HG03097 (cell line): ENCODE measurements around the gene CKMT1A.
A peak's percentile ranks its signal among the peaks of the same experiment; 100 is the strongest.
"Not testable (repeated sequence)": the region's sequence is repeated elsewhere in the genome, so short reads cannot be mapped to it uniquely, and the experiment has no call there.

Experiments used
- ATAC-seq: cut with Tn5 transposase; IDR thresholded peaks from one replicate; pipeline ENCODE4 v1.9.1; 2021; ENCODE audit not compliant: unreplicated experiment, low FRiP score

CKMT1A gene

DNA sequence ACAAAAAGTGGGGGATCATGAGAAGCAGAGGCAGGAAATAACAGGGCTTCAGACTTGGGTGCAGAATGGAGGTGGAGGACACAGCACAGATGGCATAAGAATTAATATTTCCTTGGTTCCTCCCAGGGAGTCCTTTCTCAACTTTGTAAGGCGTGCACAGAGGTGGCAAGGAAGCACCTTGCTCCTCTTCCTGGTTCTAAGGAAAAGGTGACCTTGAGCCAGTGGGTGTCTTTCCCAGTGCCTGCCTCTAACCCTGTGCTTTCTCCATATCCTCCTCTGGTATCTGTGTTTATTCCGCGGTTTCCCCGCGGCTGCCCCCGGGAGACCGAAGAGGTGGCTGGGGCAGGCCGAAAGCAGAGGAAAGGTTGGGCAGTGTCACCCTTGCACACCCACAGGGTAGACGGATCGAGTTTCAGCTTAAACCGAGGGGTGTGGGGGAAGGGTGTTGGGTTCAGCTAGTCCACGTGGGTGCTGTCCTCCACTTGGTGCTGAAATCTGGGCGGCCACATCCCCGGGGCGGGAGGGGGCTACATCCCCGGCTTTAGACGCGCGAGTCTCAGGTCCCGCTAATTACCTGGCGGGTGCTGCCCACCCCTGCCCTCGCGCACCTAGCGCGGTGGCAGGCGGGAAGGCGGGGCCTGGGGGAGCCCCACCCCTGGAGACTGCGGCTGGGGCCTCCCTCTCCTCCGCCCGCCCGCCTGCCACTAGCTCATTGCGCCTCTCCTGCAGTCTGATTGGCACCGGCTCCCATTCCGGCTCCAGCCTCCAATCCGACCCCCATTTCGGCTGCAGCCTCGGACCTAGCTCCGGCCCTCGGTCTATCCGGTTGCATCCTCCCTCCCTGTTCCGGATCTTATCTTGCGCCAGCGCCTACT, at the start of gene CKMT1A:
TSS of gene CKMT1A (plus strand) at position 712 of the 875 bp plus-strand sequence. CDS start 192 bp downstream, outside the sequence.
- not testable (repeated sequence) for ATAC-seq

DNA sequence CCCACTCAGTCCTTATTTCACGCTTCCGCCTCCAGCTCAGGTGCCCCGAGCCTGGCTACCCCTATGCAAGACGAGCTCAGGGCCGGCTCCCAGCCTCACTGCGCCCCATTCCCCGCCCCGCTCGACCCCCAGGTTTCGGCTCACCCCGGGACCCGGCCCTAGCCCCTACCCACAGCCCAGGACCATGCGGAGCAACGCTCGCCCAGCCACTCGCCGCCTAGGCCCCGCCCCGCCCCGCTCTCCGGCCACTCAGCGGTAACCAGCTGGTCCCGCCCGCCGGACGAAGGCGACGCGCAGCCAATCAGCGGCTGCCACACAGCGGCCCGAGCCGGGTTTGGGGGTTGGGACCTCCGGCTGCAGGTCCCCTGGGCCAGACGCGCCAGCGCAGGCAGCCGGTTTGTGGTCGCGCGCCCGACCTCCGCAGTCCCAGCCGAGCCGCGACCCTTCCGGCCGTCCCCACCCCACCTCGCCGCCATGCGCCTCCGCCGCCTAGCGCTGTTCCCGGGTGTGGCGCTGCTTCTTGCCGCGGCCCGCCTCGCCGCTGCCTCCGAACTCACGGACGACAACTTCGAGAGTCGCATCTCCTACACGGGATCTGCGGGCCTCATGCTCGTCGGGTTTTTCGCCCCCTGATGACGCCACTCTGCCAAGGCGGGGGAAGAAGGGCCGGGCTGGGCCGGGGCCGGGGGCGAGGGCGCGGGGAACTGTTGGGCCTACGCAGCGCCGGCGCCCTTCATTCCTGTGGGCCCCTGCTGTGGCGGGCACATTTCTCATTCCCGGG, 44.8 kb upstream of the CKMT1A start, which contains the start of gene CATSPER2:
TSS of gene CATSPER2 (minus strand) at position 196 of the 781 bp plus-strand sequence. CDS start 783 bp downstream, outside the sequence.
- ATAC-seq = no peak

DNA sequence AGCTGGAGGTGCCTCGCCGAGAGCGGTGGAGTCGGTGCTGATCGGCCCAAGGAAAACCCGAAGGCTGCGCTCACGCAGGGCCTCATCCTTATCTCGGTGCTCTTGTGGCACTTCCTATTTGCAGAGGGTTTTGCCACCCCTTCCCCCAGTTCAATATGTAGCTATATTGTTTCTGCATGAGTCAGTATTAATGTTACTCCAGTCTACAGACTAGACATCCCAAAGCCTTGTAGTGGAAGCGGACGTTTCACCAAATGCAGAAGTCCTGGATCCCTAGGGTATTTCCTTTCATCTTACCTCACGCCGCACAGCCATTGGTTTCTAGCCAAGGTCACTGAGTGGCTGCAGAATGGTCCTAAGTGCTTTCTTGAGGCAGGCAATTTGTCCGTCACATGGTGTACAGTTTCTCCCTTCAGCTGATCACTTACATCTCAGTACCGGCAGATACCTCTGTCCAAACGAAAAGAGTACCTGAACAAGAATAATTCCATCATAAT, 44.2 kb upstream of the CKMT1A start:
- not testable (repeated sequence) for ATAC-seq

DNA sequence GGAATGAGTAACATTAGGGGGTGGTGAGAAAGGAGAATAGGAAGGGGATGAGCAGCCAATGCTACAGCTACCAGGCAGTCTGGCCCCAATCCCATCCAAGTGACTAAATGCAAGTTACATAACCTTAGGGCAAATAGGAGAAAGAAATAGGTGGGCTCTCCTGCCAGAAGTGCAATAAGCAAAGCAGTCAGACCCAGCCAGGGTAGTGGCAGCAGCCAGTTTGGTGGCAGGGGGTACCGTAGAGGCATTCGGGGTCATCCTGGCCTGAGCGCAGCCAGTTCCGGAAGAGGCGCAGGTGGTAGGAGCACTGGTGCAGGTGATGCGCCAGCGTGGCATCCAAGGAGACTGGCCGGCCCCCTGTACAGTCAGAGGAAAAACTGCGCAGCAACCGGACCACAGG, 33.9 kb upstream of the CKMT1A start:
- ATAC-seq = not testable (repeated sequence)

DNA sequence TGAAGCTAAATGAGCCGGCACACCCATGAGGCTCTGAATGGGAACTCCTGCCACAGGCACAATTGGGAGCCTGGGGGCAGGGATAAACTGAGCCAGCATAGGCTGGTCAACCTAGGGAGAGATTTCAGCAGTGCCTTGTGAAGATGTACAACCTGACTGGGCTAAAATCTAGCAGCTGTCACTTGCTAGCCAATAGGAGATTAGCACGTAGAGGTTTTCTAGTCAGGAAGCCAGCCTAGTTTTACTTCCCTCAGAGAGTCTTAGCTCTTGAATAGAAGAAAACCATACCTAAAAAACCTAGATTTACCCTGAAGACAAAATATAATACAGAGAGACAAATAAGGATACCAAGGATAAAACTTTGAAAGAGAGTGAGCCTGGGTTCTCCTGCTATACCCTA, 31.4 kb upstream of the CKMT1A start:
- ATAC-seq = not testable (repeated sequence)

DNA sequence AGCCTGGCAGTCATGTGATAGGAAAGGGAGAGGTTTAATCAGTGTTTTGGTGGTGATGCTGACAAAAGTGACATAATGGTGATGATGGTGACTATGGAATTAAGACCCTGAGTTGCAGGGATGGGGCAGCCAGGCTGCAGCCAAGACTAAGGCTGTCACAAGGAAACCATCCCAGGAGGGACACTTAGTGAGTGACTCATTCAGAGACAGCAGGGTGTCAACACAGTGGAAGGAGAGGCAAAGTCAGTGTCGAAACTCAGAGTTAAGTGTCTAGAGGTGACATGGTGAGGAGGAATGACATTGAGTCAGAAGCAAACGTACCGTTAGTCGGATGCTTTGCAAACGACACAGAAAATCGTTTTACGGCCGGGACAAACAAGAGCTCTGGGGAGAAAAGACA, 30.3 kb upstream of the CKMT1A start:
- not testable (repeated sequence) for ATAC-seq

DNA sequence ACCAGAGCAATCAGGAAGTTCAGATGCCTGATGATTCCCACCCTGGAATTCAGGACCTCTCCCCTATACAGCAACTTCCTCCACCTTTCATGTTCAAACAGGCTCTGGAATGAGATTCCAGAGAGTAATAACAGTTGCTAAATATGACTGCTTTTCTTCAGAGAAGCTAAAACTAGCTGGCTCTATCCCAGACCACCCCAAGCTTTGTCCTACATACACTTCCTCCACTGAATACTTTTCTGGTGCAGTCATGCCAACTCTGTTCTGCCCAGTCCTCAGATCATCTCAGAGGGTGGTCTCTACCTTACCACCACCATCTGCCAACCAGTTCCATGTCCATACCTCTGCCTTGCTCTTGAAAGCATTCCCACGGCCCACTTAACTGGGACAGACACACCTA, 27.5 kb upstream of the CKMT1A start:
- not testable (repeated sequence) for ATAC-seq

DNA sequence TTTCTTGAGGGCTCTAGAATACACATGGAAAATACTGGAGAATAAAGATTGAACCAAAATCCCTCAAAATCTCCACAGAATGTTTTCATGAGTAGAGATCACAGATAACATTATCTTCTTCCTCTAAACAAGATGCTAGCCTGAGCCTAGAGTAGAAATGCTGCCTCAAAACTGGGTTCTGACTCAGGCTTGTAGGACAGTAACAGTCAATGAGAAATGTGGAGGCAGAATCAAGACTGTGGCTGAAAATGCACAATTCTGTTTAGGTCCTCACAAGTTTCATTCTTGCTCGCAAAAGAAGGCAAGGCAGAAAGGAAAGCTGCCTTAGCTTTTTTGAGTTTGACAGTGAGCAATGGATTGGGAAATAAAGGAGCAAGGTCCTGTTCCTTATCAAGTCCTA, 19.5 kb upstream of the CKMT1A start:
- not testable (repeated sequence) for ATAC-seq

DNA sequence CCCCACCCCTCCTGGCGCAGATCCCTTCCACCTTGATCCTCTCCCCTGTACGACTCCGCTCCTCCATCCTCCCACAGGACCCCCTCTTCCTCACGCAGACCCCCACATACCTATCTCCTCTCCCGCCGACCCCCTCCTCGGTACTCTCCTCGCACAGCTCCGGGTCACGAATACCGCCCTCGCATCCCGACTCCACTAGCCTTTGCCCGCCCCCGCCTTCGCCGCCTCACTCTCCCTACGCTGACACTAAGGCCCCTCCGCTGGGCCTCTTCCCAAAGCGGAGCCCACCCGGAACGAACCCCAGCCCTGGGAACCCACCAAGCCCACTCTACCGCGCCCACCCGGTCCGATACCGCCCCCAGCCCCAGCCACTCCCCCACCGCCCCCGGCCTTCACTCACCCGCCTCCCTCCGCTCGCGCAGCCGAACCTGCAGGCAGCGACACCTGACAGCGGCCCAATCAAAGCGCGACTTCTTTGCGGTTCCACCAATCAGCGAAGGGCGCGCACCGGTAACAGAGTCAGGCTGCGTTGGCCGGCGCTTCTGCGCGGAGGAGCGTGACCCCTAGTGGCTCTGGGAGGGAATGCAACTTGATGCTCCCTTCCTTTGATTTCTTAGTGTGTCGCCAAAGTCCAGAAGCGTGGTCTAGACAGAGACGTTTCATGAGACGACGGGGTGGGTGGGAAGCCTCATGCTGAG, 3.9 kb upstream of the CKMT1A start:
- peak; percentile 85 for ATAC-seq

DNA sequence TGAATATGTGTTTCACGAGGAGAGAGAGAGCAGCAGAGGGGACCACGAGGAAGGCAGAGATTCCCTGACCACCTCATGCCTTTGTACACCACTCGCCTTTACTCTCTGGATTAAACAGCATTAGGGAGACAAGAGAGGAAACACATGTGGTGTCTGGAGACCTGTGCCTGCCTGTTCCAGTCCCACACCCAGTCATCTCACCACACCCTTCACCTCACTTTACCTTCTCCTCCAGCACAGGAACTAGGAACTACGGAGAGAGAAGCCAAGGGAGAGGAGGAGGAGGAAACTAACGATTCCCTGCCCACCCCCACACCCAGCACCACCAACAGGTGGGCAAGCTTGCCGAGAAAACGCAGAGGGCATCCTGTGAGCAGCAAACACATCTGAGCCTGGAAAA, 980 bp upstream of the CKMT1A start:
- ATAC-seq = not testable (repeated sequence)

DNA sequence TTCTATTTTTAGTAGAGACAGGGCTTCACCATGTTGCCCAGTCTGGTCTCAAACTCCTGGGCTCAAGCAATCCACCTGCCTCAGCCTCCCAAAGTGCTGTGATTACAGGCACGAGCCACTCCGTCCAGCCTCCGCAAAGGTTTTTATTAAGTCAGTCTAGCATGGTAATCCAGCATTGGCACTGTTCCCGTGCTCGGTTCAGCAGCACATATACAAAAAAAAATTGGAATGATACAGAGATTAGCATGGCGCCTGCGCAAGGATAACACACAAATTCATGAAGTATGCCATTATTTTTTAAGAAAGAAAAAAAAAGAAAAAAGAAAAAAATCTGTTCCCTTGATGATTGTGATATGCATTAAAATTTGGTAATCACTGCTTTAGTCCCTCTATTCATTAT, 8.5 kb downstream of the CKMT1A start:
- ATAC-seq = no peak

DNA sequence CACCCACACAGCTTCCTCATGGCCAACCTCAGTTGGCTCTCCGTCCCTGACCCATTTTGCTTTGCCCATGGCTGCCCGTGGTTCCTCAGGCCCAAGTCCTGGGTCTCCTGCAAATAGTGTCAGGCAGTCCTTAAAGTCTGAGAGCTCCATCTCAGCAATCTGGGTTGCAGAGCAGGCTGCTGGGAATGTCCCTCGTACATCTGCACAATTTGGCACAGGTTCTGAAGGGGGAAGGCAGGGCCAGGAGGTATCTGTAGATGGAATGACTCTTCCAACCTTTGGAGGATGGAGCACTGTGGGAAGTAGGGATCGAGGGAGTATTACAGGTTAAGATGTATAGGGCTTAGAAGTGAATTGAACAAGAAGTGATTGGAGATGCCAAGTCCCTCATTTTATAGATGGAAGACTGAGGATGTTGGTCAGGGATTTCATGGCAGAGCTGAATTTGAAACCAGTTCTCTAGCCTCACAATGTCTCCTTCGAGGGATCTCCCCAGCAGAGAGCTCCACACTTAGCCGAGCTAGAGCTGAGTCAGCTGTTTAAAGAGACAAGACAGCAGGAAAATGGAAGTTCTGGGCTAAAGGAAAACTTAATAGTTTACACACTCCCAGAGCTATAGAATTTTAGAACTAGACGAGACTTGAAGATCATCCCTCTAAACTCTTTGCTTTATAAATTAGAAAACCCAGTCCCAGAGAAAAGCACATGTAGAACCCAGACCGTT, 9.2 kb downstream of the CKMT1A start:
- ATAC-seq = no peak

DNA sequence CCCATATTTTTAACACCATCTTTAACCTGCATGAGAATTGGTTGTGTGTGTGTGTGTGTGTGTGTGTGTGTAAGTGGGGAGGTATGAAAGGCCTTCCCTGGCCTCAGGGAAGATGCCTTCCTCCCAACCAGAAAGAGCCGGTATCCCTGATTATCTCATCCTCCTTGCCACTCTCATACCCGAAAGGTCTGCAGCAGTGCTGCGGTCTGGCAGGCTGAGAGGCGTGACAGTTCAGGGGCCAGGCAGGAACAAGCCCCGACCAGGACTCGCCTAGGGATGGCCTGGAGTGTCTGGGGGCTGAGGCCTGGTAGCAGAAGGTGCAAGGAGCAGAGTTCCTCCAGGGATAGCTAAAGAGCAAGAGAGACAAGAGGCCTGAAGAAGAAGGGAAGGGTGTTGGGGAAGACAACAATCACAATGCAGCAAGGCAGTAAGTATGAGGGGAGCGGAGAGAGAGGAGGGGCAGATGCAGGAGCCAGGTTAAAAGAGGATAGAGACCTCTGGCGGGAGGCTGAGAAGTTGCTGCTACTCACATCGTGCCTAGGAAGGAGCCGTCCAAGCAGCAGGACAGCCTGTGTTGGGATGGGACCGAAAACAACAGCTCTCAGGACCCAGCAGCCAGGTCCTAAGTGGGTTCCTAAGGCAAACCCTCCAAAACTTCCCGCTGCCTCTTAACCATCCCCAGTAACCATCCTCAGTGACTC, 16.9 kb downstream of the CKMT1A start:
- not testable (repeated sequence) for ATAC-seq

DNA sequence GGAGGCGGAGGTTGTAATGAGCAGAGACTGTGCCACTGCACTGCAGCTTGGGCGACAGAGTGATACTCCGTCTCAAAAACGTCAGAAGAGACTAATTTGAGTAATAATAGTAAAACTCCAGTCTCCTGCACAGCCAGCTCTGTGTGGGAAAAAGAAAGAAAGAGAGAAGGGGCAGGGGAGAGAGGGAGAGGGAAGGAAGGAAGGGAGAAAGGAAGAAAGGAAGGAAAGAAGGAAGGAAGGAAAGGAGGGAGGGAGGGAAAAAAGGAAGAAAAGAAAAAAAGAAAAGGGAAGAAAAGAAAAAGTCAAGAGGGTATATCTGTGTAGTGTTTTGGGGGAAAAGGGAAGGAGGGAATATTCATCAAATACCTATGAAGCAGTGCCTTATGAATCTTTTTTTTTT, 29.5 kb downstream of the CKMT1A start:
- no peak for ATAC-seq

DNA sequence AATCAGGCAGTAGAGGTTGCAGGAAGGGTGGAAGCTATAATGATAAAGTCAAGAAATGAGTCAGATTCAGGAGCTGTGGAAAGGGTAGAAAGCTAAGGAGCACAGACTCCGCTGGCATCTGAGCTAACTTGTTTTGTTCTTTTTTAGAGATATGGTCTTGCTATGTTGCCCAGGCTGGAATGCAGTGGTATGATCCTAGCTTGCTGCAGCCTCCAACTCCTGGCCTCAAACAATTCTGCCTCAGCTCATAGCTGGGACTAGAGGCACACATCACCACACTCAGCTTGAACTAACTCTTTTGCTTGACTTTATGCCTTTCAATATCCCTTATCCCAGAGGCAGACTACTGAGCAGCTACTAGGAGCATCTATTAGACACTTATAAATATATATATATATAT, 32.6 kb downstream of the CKMT1A start:
- ATAC-seq = not testable (repeated sequence)

DNA sequence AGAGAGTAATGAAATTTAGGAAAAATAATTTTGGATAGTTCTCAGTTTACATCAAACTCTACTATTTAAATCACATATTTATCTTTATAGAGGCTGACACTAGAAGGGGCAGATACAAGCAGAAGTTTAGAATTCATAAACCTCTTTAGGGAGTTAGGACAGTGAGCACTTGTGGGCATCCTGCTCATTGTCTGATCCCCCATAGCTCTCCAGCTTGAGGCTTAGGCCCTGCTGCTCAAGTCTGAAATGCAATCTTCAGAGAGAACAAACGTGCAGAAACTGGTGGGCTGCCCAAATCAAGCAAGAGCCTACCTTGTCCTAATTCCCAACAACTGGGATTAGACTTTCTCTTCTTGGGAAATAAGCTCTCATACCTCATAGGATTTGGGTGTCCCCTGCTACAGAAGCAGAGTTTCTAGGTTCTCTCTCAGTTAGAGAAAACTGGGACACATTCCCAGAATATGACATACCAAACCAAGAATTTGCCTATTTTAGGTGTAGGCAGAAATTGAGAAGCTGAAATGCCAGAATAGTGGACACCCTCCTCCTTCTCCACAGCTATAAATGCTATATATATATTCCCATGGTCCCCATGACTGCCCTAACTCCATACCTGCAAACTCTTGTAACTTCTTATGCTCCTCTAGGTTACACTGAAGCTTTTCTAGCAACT, 34.5 kb downstream of the CKMT1A start:
- not testable (repeated sequence) for ATAC-seq

DNA sequence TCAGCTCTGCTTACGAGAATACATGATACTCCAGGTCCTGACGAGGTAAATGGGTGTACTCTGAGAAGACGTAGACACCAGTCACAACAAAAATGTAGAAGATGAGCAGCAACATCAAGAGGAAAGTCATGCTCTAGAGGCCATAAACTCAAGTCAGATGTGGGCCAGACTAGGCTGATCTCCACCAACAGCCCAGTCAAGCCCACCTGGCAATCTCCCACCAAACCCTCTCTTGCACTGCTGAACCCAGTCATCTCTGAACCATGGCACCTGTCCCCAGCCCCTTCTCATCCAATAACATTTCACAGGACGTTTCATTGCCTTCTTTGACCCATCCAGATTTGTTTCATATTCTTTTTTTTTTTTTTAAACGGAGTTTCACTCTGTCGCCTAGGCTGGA, 41.8 kb downstream of the CKMT1A start:
- peak; percentile 45 for ATAC-seq

DNA sequence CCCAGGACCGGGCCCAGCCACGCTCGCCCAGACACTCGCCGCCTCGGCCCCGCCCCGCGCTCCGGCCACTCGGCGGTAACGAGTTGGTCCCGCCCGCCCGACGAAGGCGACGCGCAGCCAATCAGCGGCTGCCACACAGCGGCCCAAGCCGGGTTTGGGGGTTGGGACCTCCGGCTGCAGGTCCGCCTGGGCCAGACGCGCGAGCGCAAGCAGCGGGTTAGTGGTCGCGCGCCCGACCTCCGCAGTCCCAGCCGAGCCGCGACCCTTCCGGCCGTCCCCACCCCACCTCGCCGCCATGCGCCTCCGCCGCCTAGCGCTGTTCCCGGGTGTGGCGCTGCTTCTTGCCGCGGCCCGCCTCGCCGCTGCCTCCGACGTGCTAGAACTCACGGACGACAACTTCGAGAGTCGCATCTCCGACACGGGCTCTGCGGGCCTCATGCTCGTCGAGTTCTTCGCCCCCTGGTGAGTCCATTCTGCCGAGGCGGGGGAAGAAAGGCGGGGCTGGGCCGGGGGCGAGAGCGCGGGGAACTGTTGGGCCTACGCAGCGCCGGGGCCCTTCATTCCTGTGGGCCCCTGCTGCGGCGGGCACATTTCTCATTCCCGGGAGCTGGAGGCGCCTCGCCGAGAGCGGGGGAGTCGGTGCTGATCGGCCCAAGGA, 52.7 kb downstream of the CKMT1A start, which contains the start of gene PDIA3:
TSS of gene PDIA3 (plus strand) at position 194 of the 658 bp plus-strand sequence. CDS start at position 296, 102 bp downstream.
- peak; percentile 64 for ATAC-seq
